ENCODE measurements around the gene MAPK8IP1.

- TF ChIP-seq EZH2 (IDR thresholded peaks at IDR 0.05), result no peak
- no peak for TF ChIP-seq POLR2AphosphoS5 (IDR thresholded peaks at IDR 0.05; ENCODE audit: borderline replicate concordance, low read depth, low read length)
- TF ChIP-seq FOXP2 (optimal IDR thresholded peaks at IDR 0.05; ENCODE audit: control extremely low read depth, extremely low read length, insufficient read depth), result no peak
Measured at GRCh38 chr11:45899448-45900174, 14.2 kb downstream of the MAPK8IP1 start.

Data from SK-N-MC (cell line).